HEK293T (cell line): ENCODE measurements around the gene CES2.

ENCODE experiments used
- ELF4 ChIP-seq: fragments of 450-650 bp; IDR thresholded peaks from 2 replicates; pipeline ENCODE4 v1.6.1; 2017; ENCODE audit warnings: antibody characterized with exemption
- FOXK2 ChIP-seq: fragments of 450-650 bp; IDR thresholded peaks from 2 replicates; pipeline ENCODE4 v1.6.1; 2016; ENCODE audit warnings: mild to moderate bottlenecking
- FOXM1 ChIP-seq: fragments of 450-650 bp; IDR thresholded peaks from 2 replicates; pipeline ENCODE4 v1.6.1; 2017; ENCODE audit warnings: mild to moderate bottlenecking, borderline replicate concordance
- PKNOX1 ChIP-seq: fragments of 450-650 bp; IDR thresholded peaks from 2 replicates; pipeline ENCODE4 v1.6.1; 2016
- SP1 ChIP-seq: fragments of 450-650 bp; IDR thresholded peaks from 2 replicates; pipeline ENCODE4 v1.6.1; 2017
- ZNF384 ChIP-seq: fragments of 450-650 bp; IDR thresholded peaks from 2 replicates; pipeline ENCODE4 v1.6.1; 2016

- TF ChIP-seq PKNOX1 = no peak
- no peak for TF ChIP-seq SP1
- TF ChIP-seq ELF4 = no peak
- no peak for TF ChIP-seq ZNF384
- no peak for TF ChIP-seq FOXM1
- no peak for TF ChIP-seq FOXK2
These were observed 12.0 kb upstream of the CES2 start for GRCh38 chr16:66923247-66923731.
